Myometrial cell (primary cell): ENCODE results near the gene HBP1. TPM values are rescaled to one million over a fixed set of nuclear protein-coding genes. Genes with fewer than 3 reads are reported as not detected.

Experiments
- total RNA-seq: library from RNA; depleted of rRNA; stranded (reverse); fragments of >200 nt; gene quantifications from 2 replicates; pipeline ENCODE4 v1.2.3, GENCODE V29; 2015

HBP1 gene, protein sequence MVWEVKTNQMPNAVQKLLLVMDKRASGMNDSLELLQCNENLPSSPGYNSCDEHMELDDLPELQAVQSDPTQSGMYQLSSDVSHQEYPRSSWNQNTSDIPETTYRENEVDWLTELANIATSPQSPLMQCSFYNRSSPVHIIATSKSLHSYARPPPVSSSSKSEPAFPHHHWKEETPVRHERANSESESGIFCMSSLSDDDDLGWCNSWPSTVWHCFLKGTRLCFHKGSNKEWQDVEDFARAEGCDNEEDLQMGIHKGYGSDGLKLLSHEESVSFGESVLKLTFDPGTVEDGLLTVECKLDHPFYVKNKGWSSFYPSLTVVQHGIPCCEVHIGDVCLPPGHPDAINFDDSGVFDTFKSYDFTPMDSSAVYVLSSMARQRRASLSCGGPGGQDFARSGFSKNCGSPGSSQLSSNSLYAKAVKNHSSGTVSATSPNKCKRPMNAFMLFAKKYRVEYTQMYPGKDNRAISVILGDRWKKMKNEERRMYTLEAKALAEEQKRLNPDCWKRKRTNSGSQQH
- 40.4 and 45.2 TPM in 2 replicates for total RNA-seq

DNA sequence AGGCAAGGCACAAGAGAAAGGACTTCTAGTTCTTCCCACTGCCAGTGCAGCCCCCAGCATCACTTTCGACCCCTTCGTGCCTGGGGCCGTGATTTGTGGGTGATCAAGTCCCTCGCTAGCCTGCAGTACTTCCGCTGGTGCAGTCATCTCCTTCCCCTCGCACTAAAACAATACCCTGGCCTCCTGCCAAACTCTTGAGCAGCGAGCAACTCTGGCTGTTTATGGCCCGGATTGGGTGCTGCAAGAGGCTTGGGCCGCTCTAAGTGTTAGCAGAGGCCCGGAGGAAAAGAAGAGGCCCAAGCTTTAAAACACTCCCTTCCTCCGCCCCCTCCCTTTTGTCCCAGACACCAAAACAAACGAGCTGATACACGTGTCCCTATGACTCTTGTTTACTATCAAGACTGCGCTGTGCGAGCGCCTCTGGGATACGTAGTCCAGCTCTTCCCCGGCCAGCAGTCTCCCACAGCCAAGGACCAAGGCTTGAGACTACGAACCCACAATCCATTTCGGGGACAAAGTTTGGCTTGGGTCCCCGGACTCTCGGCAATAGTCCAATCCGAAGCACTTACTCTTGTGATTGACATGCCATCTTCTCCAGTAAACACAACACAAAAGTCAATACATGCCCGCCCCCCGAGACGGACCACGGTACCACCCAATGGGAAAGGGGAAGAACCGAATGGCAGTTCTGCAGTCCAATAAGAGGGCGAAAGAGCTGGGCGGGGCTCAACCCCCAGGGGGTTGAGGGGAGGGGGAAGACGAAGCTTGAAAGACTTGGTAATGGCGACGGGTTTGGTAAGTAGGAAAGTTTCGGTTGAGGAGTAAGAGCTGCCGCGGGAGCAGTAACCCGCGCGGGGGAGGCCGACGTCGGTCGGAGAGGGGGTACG, at the start of gene HBP1:
Gene HBP1 (plus strand): TSS at position 771 of the 887 bp plus-strand sequence. CDS start 10,891 bp downstream, outside the sequence.

Other genes starting within 250 kb of the HBP1 start
- gene PRKAR2B, start 124.3 kb upstream of the HBP1 start, total RNA-seq, result 10.1 and 10.8 TPM in 2 replicates